GM12878 (cell line): Measurements from ENCODE around the gene MEIS1.

Source experiments
- EP300 ChIP-seq, 2 experiments: fragments of 150-350 bp in 1 of 2; IDR thresholded peaks; 2 replicates each; pipeline ENCODE4 v1.6.1; 2011 to 2012; ENCODE audit warnings: low read depth in 2 of 2, low read length in 2 of 2, borderline replicate concordance in 1 of 2, improper control_type of control experiment in 1 of 2, inconsistent platforms in 1 of 2; ENCODE audit not compliant: control insufficient read depth in 1 of 2
- EZH2 ChIP-seq: IDR thresholded peaks from 2 replicates; pipeline ENCODE4 v1.6.1; 2012; ENCODE audit warnings: low read depth, mild to moderate bottlenecking, control low read depth, inconsistent platforms, low read length, borderline replicate concordance; ENCODE audit not compliant: control insufficient read depth
- NFYB ChIP-seq: IDR thresholded peaks from 2 replicates; pipeline ENCODE4 v1.6.1; 2011; ENCODE audit warnings: low read depth, mild to moderate bottlenecking, low read length, improper control_type of control experiment, moderate library complexity; ENCODE audit not compliant: insufficient read depth
- POLR2A ChIP-seq: IDR thresholded peaks from 2 replicates; pipeline ENCODE4 v1.6.1; 2011; ENCODE audit warnings: low read depth, mild to moderate bottlenecking, low read length
- POLR2AphosphoS5 ChIP-seq: IDR thresholded peaks from 2 replicates; pipeline ENCODE4 v1.6.1; 2011; ENCODE audit warnings: mild to moderate bottlenecking, low read length, inconsistent platforms
- USF1 ChIP-seq: IDR thresholded peaks from 2 replicates; pipeline ENCODE4 v1.6.1; 2011; ENCODE audit warnings: borderline replicate concordance, low read depth, mild to moderate bottlenecking, moderate library complexity, mixed read lengths, low read length; ENCODE audit not compliant: insufficient read depth; ENCODE audit errors: extremely low read length
- YY1 ChIP-seq: IDR thresholded peaks from 2 replicates; pipeline ENCODE4 v1.6.1; 2011; ENCODE audit warnings: low read depth, mild to moderate bottlenecking, low read length
- TF ChIP-seq, protein P1 (sequence below), 3 experiments: IDR thresholded peaks in 2 of 3; conservative IDR thresholded peaks in 1 of 3; 2 replicates each; pipeline ENCODE4 v1.5.1; 2011; ENCODE audit warnings: low read depth in 3 of 3, low read length in 3 of 3, mild to moderate bottlenecking in 3 of 3, control low read depth in 2 of 3, moderate library complexity in 2 of 3, inconsistent platforms in 1 of 3, mixed read lengths in 1 of 3; ENCODE audit not compliant: control insufficient read depth in 2 of 3, insufficient read depth in 1 of 3; ENCODE audit errors: extremely low read depth in 1 of 3
- TF ChIP-seq, protein P2 (sequence below): IDR thresholded peaks from 2 replicates; pipeline ENCODE4 v1.6.1; 2012; ENCODE audit warnings: low read depth, low read length, improper control_type of control experiment

GRCh38 chr2:66578687-66579106, 143.8 kb downstream of the MEIS1 start:
- TF ChIP-seq, protein P1, sequence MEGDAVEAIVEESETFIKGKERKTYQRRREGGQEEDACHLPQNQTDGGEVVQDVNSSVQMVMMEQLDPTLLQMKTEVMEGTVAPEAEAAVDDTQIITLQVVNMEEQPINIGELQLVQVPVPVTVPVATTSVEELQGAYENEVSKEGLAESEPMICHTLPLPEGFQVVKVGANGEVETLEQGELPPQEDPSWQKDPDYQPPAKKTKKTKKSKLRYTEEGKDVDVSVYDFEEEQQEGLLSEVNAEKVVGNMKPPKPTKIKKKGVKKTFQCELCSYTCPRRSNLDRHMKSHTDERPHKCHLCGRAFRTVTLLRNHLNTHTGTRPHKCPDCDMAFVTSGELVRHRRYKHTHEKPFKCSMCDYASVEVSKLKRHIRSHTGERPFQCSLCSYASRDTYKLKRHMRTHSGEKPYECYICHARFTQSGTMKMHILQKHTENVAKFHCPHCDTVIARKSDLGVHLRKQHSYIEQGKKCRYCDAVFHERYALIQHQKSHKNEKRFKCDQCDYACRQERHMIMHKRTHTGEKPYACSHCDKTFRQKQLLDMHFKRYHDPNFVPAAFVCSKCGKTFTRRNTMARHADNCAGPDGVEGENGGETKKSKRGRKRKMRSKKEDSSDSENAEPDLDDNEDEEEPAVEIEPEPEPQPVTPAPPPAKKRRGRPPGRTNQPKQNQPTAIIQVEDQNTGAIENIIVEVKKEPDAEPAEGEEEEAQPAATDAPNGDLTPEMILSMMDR (IDR thresholded peaks at IDR 0.05 in 2 of 3, conservative IDR thresholded peaks at IDR 0.05 in 1 of 3; ENCODE audit: control insufficient read depth in 2 of 3, extremely low read depth in 1 of 3, insufficient read depth in 1 of 3, low read depth in 3 of 3, low read length in 3 of 3) = no peak
- TF ChIP-seq EP300 (IDR thresholded peaks at IDR 0.05; ENCODE audit: borderline replicate concordance in 1 of 2, control insufficient read depth in 1 of 2, low read depth in 2 of 2, low read length in 2 of 2) (no peak), NFYB (no peak), USF1 (no peak), POLR2A (no peak), EZH2 (no peak), POLR2AphosphoS5 (no peak), YY1 (no peak)
- TF ChIP-seq, protein P2, sequence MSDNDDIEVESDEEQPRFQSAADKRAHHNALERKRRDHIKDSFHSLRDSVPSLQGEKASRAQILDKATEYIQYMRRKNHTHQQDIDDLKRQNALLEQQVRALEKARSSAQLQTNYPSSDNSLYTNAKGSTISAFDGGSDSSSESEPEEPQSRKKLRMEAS = no peak
